Activated effector memory CD4-positive, alpha-beta T cell treated with anti-CD3 and anti-CD28 coated beads, Interleukin-2, amount 50 U/mL, for 16 hours (primary cell): Measurements from ENCODE around the gene CORO7.

Experiments
- DNase-seq: peaks from one replicate; pipeline ENCODE4 v3.0.0-alpha.2; 2020

Gene CORO7

GRCh38 chr16:4425378-4426020 lies 9.1 kb upstream of the CORO7 start, which contains the start of gene DNAJA3:
TSS of gene DNAJA3 (plus strand) at chr16:4425868. CDS start at chr16:4425882, 14 bp downstream.
- peak; percentile 98 for DNase-seq

- no peak for DNase-seq
Measured at GRCh38 chr16:4420505-4421105, 4.2 kb upstream of the CORO7 start.

DNA sequence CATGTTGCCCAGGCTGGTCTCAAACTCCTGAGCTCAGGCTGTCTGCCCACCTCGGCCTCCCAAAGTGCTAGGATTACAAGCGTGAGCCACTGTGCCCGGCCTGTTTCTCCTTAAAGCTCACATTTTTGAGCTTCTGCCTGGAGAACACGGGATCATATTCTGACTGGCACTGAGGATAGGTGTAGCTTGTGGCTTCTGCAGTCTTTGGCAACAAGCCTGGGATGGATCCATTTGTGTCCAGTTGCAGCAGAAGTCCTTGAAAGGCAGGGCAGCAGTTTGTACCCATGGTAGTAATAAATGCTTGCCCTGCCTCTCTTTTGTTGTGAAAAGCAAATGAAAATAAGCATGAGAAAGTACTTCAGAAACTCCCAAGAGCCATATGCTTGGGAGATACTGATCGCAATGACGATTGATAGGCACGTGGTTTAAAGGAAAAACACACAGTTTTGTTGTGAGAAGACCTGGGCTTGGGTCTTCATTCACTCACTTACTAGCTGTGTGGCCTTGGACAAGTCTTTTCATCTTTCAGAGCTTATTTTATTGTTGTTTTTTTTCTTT lies 3.1 kb upstream of the CORO7 start:
- DNase-seq: no peak

DNA sequence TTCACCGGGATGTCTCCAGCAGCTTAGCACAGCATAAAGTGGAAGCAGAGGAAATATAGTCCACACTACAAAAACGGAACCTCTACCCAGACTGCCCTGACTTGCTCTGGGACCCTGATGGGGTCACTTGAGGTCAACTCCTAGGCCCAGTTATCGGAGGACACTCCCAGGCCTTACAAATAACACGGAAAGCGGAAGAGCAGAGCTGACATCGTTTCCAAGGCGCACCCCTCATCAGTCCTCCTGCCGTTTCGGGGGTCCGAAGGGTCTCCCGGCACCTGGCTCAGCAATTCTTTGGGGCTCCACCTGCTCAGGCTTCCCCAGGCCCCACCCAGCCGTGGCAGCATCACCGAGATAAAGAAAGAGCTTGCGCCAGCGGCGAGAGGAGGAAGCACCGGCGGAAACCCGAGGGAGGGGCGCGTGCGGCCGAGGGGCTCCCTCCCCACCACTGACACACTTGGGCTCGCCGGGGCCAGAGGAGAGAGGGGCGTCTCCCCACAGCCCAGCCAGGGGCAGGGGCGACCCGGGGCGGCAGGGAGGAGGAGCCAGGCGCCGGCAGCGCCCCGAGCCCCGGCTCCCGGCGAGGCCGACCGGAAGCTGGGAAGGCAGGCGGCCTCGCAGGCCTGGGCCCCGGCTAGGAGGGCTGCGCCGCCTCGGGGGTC lies 727 bp downstream of the CORO7 start:
- peak; percentile 86 for DNase-seq

DNA sequence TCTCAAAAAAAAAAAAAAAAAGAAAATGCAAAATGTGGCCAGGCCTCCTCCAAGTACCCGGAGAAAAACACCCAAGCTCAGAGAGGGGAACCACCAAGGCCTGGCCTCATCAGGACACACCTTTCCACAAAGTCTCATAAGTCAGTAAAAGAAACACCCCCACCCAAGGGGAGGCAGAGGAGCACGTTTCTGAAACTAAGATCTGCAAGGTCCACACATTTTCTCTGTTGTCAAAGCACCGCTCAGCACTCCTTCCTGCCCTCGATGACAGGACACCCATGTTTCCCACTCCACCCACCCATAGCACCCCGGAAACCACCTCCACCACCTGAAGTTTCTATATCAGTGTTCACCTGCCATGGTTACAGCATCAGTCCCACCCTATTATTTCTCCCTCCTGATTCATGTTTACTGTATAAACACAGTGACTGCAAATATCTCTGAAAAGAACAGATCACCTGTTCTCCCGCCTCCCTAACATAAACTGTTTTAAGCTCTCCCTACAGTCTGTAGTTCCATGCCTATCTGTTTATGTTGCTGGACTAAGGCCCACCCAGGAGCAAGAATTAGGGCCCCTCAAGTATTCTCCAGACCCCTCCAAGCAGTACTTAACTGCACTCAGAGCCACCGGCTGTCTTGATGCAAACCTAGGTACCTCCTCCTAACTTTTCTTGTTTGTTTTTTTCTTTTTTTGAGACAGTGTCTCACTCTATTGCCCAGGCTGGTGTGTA lies 2.0 kb downstream of the CORO7 start:
- DNase-seq: peak; percentile 93

- DNase-seq: no peak
Measured at GRCh38 chr16:4412854-4413253, 3.5 kb downstream of the CORO7 start.

- no peak for DNase-seq
Measured at GRCh38 chr16:4412159-4412558, 4.2 kb downstream of the CORO7 start.

- DNase-seq: no peak
Measured at GRCh38 chr16:4411684-4412083, 4.7 kb downstream of the CORO7 start.

DNA sequence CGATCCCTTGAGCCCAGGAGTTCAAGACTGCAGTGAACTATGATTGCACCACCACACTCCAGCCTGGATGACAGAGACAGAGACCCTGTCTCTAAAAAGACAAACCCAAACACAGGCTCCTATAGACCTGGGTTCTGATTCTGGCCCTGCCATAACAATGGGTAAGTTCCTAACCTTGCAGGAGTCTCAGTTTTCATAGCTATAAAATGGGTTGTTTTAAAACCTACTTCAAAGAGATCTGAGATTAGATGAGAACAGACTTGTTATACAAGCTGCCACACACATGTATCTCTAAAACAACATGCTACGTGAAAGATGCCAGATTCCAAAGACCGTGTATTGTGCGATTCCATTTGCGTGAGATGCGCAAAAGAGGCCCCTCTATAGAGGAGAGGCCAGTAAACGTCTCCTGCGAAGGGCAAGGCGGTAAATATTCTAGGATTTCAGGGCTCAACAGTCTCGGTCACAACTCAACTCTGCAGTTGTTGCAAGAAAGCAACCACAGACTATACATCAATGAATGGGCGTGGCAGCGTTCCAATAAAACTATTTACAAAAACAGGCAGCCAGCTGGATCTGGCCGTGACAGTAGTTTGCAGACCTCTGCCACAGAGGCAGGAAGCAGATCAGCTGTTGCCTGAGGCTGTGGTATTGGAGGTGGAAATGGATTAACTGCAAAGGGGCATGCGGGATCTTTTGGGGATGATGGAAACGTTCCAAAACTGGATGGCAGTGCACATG lies 5.9 kb downstream of the CORO7 start:
- no peak for DNase-seq

DNA sequence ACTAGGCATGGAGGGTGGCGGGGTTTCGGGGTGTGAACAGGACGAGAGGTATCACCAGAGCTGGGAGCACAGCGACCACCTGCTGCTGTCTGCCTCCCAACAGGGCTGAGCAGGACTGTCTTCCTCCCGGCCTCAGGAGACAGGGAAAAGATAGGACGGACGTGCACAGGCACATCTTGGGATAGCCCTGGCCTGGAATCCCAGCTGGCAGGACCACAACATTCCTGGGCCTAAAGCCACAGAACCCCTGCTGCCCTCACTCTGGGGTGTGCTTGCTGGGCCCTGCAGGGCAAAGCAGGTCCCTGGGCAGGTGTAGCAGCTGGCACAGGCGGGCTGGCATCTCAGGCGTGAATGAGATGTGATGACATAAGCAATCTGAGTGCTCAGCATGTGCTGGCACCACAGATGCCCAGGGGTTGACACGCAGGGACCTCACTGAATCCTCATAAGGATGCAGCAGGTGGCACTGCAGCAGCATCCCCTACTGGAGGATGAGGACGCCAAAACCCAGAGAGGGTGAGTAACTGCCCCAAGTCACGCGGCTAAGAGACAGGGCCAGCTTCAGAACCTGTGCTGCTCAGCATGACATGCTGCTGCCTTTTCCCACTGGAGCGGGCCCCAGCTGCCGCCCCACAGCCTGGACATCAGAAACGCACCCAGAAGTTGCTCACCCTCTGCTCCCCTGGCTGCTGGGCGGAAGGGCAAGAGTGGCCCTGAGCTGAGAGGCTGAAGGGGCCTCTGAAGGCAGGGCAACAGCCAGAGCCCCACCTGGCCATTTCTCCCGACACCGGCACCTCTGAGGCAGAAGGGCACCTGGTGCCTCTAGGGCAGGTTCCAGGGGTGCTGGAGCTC lies 7.1 kb downstream of the CORO7 start:
- DNase-seq: no peak

DNA sequence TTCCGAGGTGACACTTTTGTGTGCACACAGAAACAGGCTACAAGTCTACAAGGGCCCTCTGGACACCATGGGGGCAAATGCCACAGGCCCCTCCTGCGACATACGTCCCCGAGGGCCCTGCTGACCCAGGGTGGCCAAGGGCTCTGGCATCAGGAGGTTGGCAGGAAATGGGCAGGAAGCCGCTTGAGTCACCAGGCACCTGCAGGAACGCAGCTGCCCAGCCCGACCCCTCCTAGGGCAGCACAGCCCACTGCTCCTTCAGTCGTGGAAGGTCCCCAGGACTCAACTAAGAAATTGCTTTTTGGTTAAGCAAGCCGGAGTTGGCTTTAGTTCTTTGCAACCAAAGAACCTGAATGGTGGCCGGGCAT lies 8.1 kb downstream of the CORO7 start:
- DNase-seq: no peak

- DNase-seq: no peak
Measured at GRCh38 chr16:4407543-4408322, 8.7 kb downstream of the CORO7 start.

DNA sequence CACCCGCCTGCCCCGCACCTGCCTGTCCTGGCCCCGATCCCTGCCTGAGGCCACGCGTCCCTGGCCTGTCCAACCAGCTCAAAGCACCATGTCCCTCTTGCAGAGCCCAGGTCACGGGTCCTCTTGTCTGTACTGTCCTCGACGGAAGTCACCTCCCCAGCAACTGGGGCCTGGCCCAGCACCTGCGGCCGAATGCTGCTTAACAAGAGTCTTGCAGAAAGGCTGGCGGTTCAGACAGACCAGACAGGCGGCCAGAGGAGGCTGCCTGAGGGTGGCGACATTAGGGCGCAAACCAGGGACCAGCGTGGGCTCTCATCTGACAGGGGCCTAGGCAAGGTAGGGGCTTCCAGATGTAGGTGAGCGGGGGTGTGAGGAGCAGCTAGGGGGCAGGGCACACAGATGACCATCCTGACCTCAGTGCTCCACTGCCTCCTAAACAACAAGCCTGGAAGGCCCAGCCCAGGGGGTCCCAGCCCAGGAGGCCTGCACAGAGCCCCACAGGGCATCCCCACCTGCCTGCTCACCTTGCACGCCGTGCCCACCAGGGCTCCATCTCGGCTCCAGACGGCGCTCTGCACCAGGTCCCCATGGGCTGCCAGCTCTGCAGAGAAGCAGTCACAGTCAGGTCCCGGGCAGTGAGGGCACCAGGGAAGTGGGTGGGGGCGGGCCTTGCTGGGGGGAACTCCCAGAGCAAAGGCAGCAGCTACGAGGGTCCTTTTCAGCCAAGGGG lies 11.3 kb downstream of the CORO7 start:
- no peak for DNase-seq

DNA sequence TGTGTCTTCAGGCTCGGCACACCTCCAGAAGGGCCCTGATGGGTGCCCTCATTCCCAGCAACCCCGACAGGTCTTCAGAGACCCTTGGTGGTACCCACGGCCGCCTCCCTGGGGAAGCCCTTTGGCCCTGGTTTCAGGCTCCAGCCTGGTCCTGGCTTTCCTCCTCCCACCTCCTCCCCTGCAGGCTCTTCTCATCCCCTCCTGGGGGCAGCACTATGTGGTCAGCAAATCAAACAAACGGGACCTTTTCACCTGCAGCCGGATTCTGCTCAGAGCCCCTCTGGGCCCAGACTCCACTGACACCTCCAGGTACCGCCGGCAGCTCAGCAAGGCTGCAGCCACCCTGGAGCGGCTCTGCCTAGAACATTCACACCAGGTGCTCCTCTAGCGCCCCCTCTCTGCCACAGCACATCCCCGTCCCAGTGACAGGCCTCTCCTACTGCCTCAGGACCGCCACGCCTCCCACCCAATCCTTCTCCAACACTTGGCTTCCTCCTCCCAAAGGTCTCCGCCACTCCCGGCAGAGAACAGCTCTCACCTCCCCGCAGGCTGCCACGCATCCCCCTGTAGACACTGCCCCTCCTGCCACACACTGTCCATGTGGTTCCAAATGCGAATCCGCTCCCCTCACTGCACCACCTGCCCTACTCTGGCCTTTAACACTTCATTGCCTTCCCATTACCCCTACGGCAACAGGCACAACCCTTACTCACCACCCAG lies 12.0 kb downstream of the CORO7 start:
- no peak for DNase-seq

DNA sequence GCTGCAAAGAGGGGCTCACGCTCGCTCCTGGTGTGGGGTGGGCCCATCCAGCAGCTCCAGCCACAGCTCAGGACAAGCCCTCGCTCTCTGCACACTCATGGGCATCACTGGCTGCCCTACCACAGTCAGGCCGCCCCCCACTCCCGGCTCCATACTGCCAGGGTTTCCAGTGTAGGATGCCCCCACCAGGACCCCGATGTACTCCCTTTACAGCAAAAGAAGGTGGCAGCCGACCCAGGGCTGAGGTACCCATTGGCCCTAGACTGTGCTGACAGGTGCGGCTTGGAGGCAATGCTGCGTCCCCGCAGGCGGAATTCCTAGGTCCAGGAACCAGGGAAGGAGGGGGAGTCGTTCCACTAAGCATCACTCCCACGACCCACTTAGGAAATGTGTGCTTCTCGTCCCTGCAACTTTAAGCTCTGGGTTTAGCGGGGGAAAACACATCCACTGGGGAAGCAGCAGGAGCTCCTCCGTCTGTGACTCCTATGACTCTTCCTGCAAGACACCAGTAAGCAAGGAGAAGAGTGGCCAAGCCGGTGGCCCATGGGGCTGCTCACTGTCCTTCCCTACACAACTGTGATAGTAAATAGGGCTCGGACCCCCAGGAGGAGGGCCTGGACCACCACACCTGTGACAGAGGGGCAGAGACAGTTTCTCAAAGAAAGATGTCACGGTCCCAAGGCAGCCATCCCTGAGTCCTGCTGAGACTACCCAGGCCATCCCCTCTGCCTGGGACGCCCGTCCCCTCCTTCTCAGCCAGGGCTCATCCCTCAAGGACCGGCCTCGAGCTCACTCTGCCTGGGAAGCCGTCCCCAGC lies 13.1 kb downstream of the CORO7 start:
- no peak for DNase-seq

- DNase-seq: peak; percentile 88
Measured at GRCh38 chr16:4402439-4403132, 13.8 kb downstream of the CORO7 start.

GRCh38 chr16:4401510-4401909 lies 14.9 kb downstream of the CORO7 start:
- no peak for DNase-seq

DNA sequence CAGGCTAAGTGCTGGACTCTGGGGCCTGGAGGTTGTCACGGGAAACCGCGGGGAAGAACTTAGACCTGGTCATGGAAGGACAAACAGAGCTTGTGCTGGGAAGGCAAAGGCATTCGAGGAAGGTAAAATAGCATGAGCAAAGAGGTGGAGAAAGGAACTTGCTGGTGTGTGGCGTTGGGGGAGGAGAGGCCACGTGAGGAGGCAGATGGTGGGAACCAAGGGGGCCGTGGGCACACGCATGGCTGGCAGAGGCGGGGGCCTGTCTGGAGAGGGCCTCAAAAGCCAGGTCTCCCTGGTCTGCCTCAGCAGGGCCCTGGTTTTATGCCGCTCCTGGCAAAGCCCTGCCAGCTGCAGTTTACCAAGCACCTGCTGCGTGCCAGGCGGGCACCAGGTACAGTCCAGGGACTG lies 15.3 kb downstream of the CORO7 start:
- DNase-seq: no peak
